CD4-positive, alpha-beta memory T cell (primary cell): Measurements from ENCODE around the gene RIN3. TPM values are rescaled to one million over a fixed set of nuclear protein-coding genes. Genes with fewer than 3 reads are reported as not detected.
"Not testable (repeated sequence)": the region's sequence is repeated elsewhere in the genome, so short reads cannot be mapped to it uniquely, and the experiment has no call there.

Experiments
- CTCF ChIA-PET: fragments of 350-600 bp; sonication (Branson Sonifier 250); formaldehyde crosslinking; loops from one replicate; lab custom pipeline; 2021; ENCODE audit warnings: inconsistent platforms; ENCODE audit not compliant: partially characterized antibody; lab: Charles Lee
- POLR2A ChIA-PET: fragments of 350-600 bp; sonication (Branson Sonifier 250); formaldehyde crosslinking; loops from one replicate; lab custom pipeline; 2021; ENCODE audit not compliant: partially characterized antibody; lab: Charles Lee
- DNase-seq, 5 donors: peaks; one replicate each; pipeline versions ENCODE4 v3.0.0 to v3.0.0-alpha.2; 2020 to 2022; ENCODE audit warnings: mixed read lengths in 1 of 5
- H3K27ac ChIP-seq: one replicate; pipeline ENCODE4 v1.7.0; 2013; ENCODE audit warnings: low read depth, low read length
- H3K27me3 ChIP-seq: 2 replicates; pipeline ENCODE4 v1.7.0; 2013; ENCODE audit warnings: mild to moderate bottlenecking, low read length, moderate library complexity; ENCODE audit not compliant: insufficient read depth
- H3K36me3 ChIP-seq: 2 replicates; pipeline ENCODE4 v1.7.0; 2013; ENCODE audit warnings: mild to moderate bottlenecking, low read length, moderate library complexity; ENCODE audit not compliant: insufficient read depth
- H3K4me1 ChIP-seq: 2 replicates; pipeline ENCODE4 v1.7.0; 2013; ENCODE audit warnings: mild to moderate bottlenecking, low read length, moderate library complexity; ENCODE audit not compliant: insufficient read depth
- H3K4me3 ChIP-seq, 2 donors: one replicate each; pipeline ENCODE4 v1.7.0; 2013; ENCODE audit warnings: low read length in 2 of 2, mild to moderate bottlenecking in 1 of 2
- H3K9me3 ChIP-seq, 2 donors: one replicate each; pipeline ENCODE4 v1.7.0; 2013; ENCODE audit warnings: low read length in 2 of 2, control low read depth in 1 of 2; ENCODE audit not compliant: control insufficient read depth in 1 of 2
- H3K27ac Mint-ChIP-seq, 7 donors: one replicate each; pipeline ENCODE4 v1.8.0; 2020 to 2021; ENCODE audit warnings: mixed read lengths in 7 of 7, mild to moderate bottlenecking in 6 of 7, inconsistent platforms in 3 of 7, moderate library complexity in 3 of 7
- H3K27me3 Mint-ChIP-seq, 2 donors: one replicate each; pipeline ENCODE4 v1.8.0; 2020 to 2021; ENCODE audit warnings: mixed read lengths in 2 of 2
- H3K36me3 Mint-ChIP-seq, 2 donors: one replicate each; pipeline ENCODE4 v1.8.0; 2020 to 2021; ENCODE audit warnings: mixed read lengths in 2 of 2, inconsistent platforms in 1 of 2, mild to moderate bottlenecking in 1 of 2
- H3K4me1 Mint-ChIP-seq, 4 donors: one replicate each; pipeline ENCODE4 v1.8.0; 2020 to 2021; ENCODE audit warnings: mixed read lengths in 4 of 4, mild to moderate bottlenecking in 1 of 4
- H3K4me3 Mint-ChIP-seq, 8 donors: one replicate each; pipeline ENCODE4 v1.8.0; 2020 to 2021; ENCODE audit warnings: mixed read lengths in 8 of 8, mild to moderate bottlenecking in 7 of 8, moderate library complexity in 6 of 8, inconsistent platforms in 3 of 8
- H3K9me3 Mint-ChIP-seq, 8 donors: one replicate each; pipeline ENCODE4 v1.8.0; 2020 to 2021; ENCODE audit warnings: mixed read lengths in 8 of 8, mild to moderate bottlenecking in 5 of 8, inconsistent platforms in 3 of 8, moderate library complexity in 1 of 8
- intact Hi-C: fragments of 100-400 bp; cut with micrococcal nuclease; formaldehyde crosslinking; loops from one replicate; pipeline ENCODE4 v1.15.1; 2023
- polyA plus RNA-seq, 2 donors: library from polyadenylated mRNA; unstranded; fragments of 300-500 nt; fragmentation: Illumina TruSeq; gene quantifications; one replicate each; pipeline ENCODE4 v1.2.3, GENCODE V29; 2021
- total RNA-seq, 2 experiments: library from RNA; stranded (reverse); gene quantifications; one replicate each; pipeline ENCODE4 v1.2.3, GENCODE V29; 2021

The RIN3 gene
- total and polyA plus RNA-seq, 4 experiments from 2014 or later, result 4.0 to 74.9 (median 45.9) TPM

GRCh38 chr14:92531106-92531873, 17.7 kb downstream of the RIN3 start:
- POLR2A ChIA-PET, result no interaction called here
- CTCF ChIA-PET, result no interaction called here
- intact Hi-C loops, result no loop called here
- peak in 1 of 5 donors; percentile 34 for DNase-seq
- peak overlapping the region; percentile 8 for H3K27ac ChIP-seq
- no peaks in the 10 kb centered on the region for H3K27me3 ChIP-seq
- peak overlapping the region in 6 of 7 donors; percentile 52 to 92 (median 66) for H3K27ac Mint-ChIP-seq
- H3K4me3 ChIP-seq, result no peak overlapping the region
- peaks cover 0 to 2% (median 0%) of the 10 kb centered on the region in 8 donors for H3K9me3 Mint-ChIP-seq
- peaks cover 15 to 43% (median 23%) of the 10 kb centered on the region in 4 donors for H3K4me1 Mint-ChIP-seq
- H3K4me3 Mint-ChIP-seq, result peak overlapping the region in 1 of 8 donors; percentile 36
- no peaks in the 10 kb centered on the region for H3K36me3 ChIP-seq
- H3K9me3 ChIP-seq, result no peaks in the 10 kb centered on the region
- H3K4me1 ChIP-seq, result peaks cover 15% of the 10 kb centered on the region
- no peaks in the 10 kb centered on the region for H3K36me3 Mint-ChIP-seq
- no peaks in the 10 kb centered on the region for H3K27me3 Mint-ChIP-seq

GRCh38 chr14:92532490-92533163, 19.0 kb downstream of the RIN3 start:
- no peaks in the 10 kb centered on the region for H3K36me3 ChIP-seq
- Mint-ChIP-seq H3K27ac (peak overlapping the region in 2 of 7 donors; percentile 2 to 24), H3K36me3 (no peaks in the 10 kb centered on the region), H3K27me3 (no peaks in the 10 kb centered on the region), H3K4me1 (peaks cover 15 to 48% (median 24%) of the 10 kb centered on the region in 4 donors), H3K9me3 (peaks cover 0 to under 1% (median 0%) of the 10 kb centered on the region in 8 donors), H3K4me3 (no peak overlapping the region)
- DNase-seq, result no peak
- POLR2A ChIA-PET, result no interaction called here
- intact Hi-C loops, result no loop called here
- H3K27ac ChIP-seq, result no peak overlapping the region
- H3K4me3 ChIP-seq, result no peak overlapping the region
- peaks cover 15% of the 10 kb centered on the region for H3K4me1 ChIP-seq
- CTCF ChIA-PET, result no interaction called here
- no peaks in the 10 kb centered on the region for H3K9me3 ChIP-seq
- no peaks in the 10 kb centered on the region for H3K27me3 ChIP-seq

- ChIA-PET POLR2A (interaction anchor here (0.6 kb wide), 3 partner anchors 8 to 115 kb away, joined by 3 read pairs; no protein-coding TSS in a partner anchor), CTCF (interaction anchor here (0.8 kb wide), 1 partner anchor 15 kb away, joined by 3 read pairs; no protein-coding TSS in a partner anchor)
- no peaks in the 10 kb centered on the region for H3K9me3 ChIP-seq
- no peaks in the 10 kb centered on the region for H3K36me3 ChIP-seq
- no peaks in the 10 kb centered on the region for H3K27me3 ChIP-seq
- no peaks in the 10 kb centered on the region for H3K27me3 Mint-ChIP-seq
- peak overlapping the region in 7 of 8 donors; percentile 53 to 78 (median 68) for H3K4me3 Mint-ChIP-seq
- H3K4me1 ChIP-seq, result peaks cover 15% of the 10 kb centered on the region
- no peaks in the 10 kb centered on the region for H3K9me3 Mint-ChIP-seq
- no peak overlapping the region for H3K27ac ChIP-seq
- DNase-seq, result peak in 2 of 5 donors; percentile 22 to 24
- intact Hi-C loops, result no loop called here
- H3K36me3 Mint-ChIP-seq, result no peaks in the 10 kb centered on the region
- H3K4me1 Mint-ChIP-seq, result peaks cover 15 to 54% (median 26%) of the 10 kb centered on the region in 4 donors
- no peak overlapping the region for H3K4me3 ChIP-seq
- H3K27ac Mint-ChIP-seq, result peak overlapping the region in 5 of 7 donors; percentile 14 to 88 (median 64)
Measured at GRCh38 chr14:92534932-92535643, 21.5 kb downstream of the RIN3 start.

DNA sequence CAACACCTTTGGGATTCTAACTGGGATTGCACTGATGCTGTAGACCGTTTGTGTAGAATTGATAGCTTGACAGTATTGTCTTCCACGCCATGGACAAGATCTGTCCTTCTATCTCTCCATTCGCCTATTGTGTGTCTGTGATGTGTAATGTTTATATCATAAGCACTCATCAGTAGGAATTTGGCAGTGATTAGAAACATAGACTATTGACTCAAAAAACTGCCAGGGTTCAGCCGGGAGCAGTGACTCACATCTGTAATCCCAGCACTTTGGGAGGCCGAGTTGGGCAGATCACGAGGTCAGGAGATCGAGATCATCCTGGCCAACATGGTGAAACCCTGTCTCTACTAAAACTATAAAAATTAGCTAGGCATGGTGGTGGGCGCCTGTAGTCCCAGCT, 22.6 kb downstream of the RIN3 start:
- H3K27me3 Mint-ChIP-seq, H3K36me3 ChIP-seq, H3K4me3 ChIP-seq, H3K27me3 ChIP-seq, DNase-seq, CTCF ChIA-PET, H3K36me3 Mint-ChIP-seq, H3K27ac ChIP-seq, POLR2A ChIA-PET, H3K9me3 Mint-ChIP-seq, intact Hi-C loops, H3K9me3 ChIP-seq: not testable (repeated sequence)
- H3K4me1 ChIP-seq, result peaks cover 15% of the 10 kb centered on the region
- peak overlapping the region in 2 of 7 donors; percentile 16 to 53 for H3K27ac Mint-ChIP-seq
- H3K4me3 Mint-ChIP-seq, result peak overlapping the region in 5 of 8 donors; percentile 21 to 74 (median 52)
- peaks cover 15 to 47% (median 29%) of the 10 kb centered on the region in 4 donors for H3K4me1 Mint-ChIP-seq

- H3K36me3 Mint-ChIP-seq, result no peaks in the 10 kb centered on the region
- H3K4me1 Mint-ChIP-seq, result peaks cover 14 to 41% (median 26%) of the 10 kb centered on the region in 4 donors
- no peaks in the 10 kb centered on the region for H3K27me3 Mint-ChIP-seq
- Histone ChIP-seq H3K36me3 (no peaks in the 10 kb centered on the region), H3K4me3 (no peak overlapping the region), H3K9me3 (no peaks in the 10 kb centered on the region), H3K4me1 (peaks cover 15% of the 10 kb centered on the region), H3K27ac (no peak overlapping the region), H3K27me3 (no peaks in the 10 kb centered on the region)
- intact Hi-C loops, result loop anchor here (2.0 kb wide), 1 partner anchor 44 kb away; no protein-coding TSS in a partner anchor
- peak overlapping the region in 2 of 7 donors; percentile 5 to 36 for H3K27ac Mint-ChIP-seq
- H3K9me3 Mint-ChIP-seq, result no peaks in the 10 kb centered on the region
- POLR2A ChIA-PET, result interaction anchor here (1.1 kb wide), 1 partner anchor 10 kb away, joined by 3 read pairs; no protein-coding TSS in a partner anchor
- CTCF ChIA-PET, result interaction anchor here (1.2 kb wide), 1 partner anchor 148 kb away, joined by 3 read pairs; no protein-coding TSS in a partner anchor
- DNase-seq, result no peak
- H3K4me3 Mint-ChIP-seq, result no peak overlapping the region
Measured at GRCh38 chr14:92538412-92538985, 24.9 kb downstream of the RIN3 start.

GRCh38 chr14:92539419-92539818, 25.8 kb downstream of the RIN3 start:
- H3K27me3 ChIP-seq, result no peaks in the 10 kb centered on the region
- peaks cover 15% of the 10 kb centered on the region for H3K4me1 ChIP-seq
- H3K9me3 Mint-ChIP-seq, result no peaks in the 10 kb centered on the region
- intact Hi-C loops, result loop anchor here (2.0 kb wide), 1 partner anchor 43 kb away; no protein-coding TSS in a partner anchor
- ChIA-PET POLR2A (interaction anchor here (1.1 kb wide), 1 partner anchor 11 kb away, joined by 3 read pairs; no protein-coding TSS in a partner anchor), CTCF (no interaction called here)
- H3K27me3 Mint-ChIP-seq, result no peaks in the 10 kb centered on the region
- H3K27ac ChIP-seq, result no peak overlapping the region
- no peak overlapping the region for H3K4me3 ChIP-seq
- no peaks in the 10 kb centered on the region for H3K9me3 ChIP-seq
- H3K36me3 ChIP-seq, result no peaks in the 10 kb centered on the region
- H3K36me3 Mint-ChIP-seq, result no peaks in the 10 kb centered on the region
- no peak for DNase-seq
- no peak overlapping the region for H3K27ac Mint-ChIP-seq
- H3K4me1 Mint-ChIP-seq, result peaks cover 15 to 39% (median 26%) of the 10 kb centered on the region in 4 donors
- H3K4me3 Mint-ChIP-seq, result no peak overlapping the region
